Nephron (organoid): Measurements from ENCODE around the gene ZNF775.

Experiments used
- H3K27ac Mint-ChIP-seq, 3 experiments: 2 replicates each; pipeline ENCODE4 v1.8.0; 2020; ENCODE audit warnings: mixed read lengths in 3 of 3, mild to moderate bottlenecking in 2 of 3, moderate library complexity in 1 of 3
- H3K27me3 Mint-ChIP-seq: 2 replicates; pipeline ENCODE4 v1.8.0; 2021; ENCODE audit warnings: low read depth, mild to moderate bottlenecking, moderate library complexity, mixed read lengths
- H3K36me3 Mint-ChIP-seq: 2 replicates; pipeline ENCODE4 v1.8.0; 2020; ENCODE audit warnings: low read depth, mixed read lengths
- H3K4me1 Mint-ChIP-seq: 2 replicates; pipeline ENCODE4 v1.8.0; 2020; ENCODE audit warnings: mixed read lengths
- H3K4me3 Mint-ChIP-seq, 3 experiments: 2 replicates each; pipeline ENCODE4 v1.8.0; 2020; ENCODE audit warnings: mild to moderate bottlenecking in 3 of 3, mixed read lengths in 3 of 3, moderate library complexity in 2 of 3
- H3K9me3 Mint-ChIP-seq: 2 replicates; pipeline ENCODE4 v1.8.0; 2020; ENCODE audit warnings: mixed read lengths
- CTCF ChIP-seq, 3 experiments: fragments of 200-600 bp; sonication (generic); IDR thresholded peaks; one replicate each; pipeline ENCODE4 v1.5.0; 2021; ENCODE audit warnings: antibody characterized with exemption in 3 of 3; ENCODE audit not compliant: unreplicated experiment in 3 of 3

Gene ZNF775

GRCh38 chr7:150337659-150338081 lies 41.5 kb upstream of the ZNF775 start:
- H3K36me3 Mint-ChIP-seq, result no peaks in the 10 kb centered on the region

GRCh38 chr7:150338166-150338829 lies 40.8 kb upstream of the ZNF775 start:
- no peak for TF ChIP-seq CTCF (IDR thresholded peaks at IDR 0.05; ENCODE audit: unreplicated experiment in 3 of 3)
- Mint-ChIP-seq H3K27ac (peak overlapping the region in 2 of 3 experiments; percentile 13 to 15), H3K36me3 (no peaks in the 10 kb centered on the region), H3K9me3 (peaks cover under 1% of the 10 kb centered on the region), H3K27me3 (peaks cover 24% of the 10 kb centered on the region), H3K4me3 (peak overlapping the region in 1 of 3 experiments; percentile 53), H3K4me1 (peaks cover 54% of the 10 kb centered on the region)

More at GRCh38 chr7:150337659-150338081, 41.5 kb upstream of the ZNF775 start:
- H3K27me3 Mint-ChIP-seq, result peaks cover 22% of the 10 kb centered on the region
- H3K4me1 Mint-ChIP-seq, result peaks cover 54% of the 10 kb centered on the region
- peak overlapping the region in 1 of 3 experiments; percentile 53 for H3K4me3 Mint-ChIP-seq
- no peak for TF ChIP-seq CTCF (IDR thresholded peaks at IDR 0.05; ENCODE audit: unreplicated experiment in 3 of 3)
- H3K9me3 Mint-ChIP-seq, result no peaks in the 10 kb centered on the region
- peak overlapping the region in 2 of 3 experiments; percentile 15 to 31 for H3K27ac Mint-ChIP-seq

- TF ChIP-seq CTCF (IDR thresholded peaks at IDR 0.05; ENCODE audit: unreplicated experiment in 3 of 3), result no peak
- no peaks in the 10 kb centered on the region for H3K36me3 Mint-ChIP-seq
- peak overlapping the region; percentile 67 to 78 (median 72) for H3K4me3 Mint-ChIP-seq
- peaks cover 29% of the 10 kb centered on the region for H3K27me3 Mint-ChIP-seq
- H3K4me1 Mint-ChIP-seq, result peaks cover 54% of the 10 kb centered on the region
- peak overlapping the region; percentile 23 to 55 (median 48) for H3K27ac Mint-ChIP-seq
- peaks cover 7% of the 10 kb centered on the region for H3K9me3 Mint-ChIP-seq
Observed at GRCh38 chr7:150339409-150339809, 39.7 kb upstream of the ZNF775 start.

GRCh38 chr7:150340024-150340749 lies 38.9 kb upstream of the ZNF775 start:
- Mint-ChIP-seq H3K27ac (peak overlapping the region; percentile 23 to 55 (median 48)), H3K4me1 (peaks cover 50% of the 10 kb centered on the region), H3K4me3 (peak overlapping the region; percentile 82 to 88 (median 82)), H3K27me3 (peaks cover 29% of the 10 kb centered on the region), H3K36me3 (no peaks in the 10 kb centered on the region), H3K9me3 (peaks cover 7% of the 10 kb centered on the region)
- no peak for TF ChIP-seq CTCF (IDR thresholded peaks at IDR 0.05; ENCODE audit: unreplicated experiment in 3 of 3)

- peak overlapping the region in 1 of 3 experiments; percentile 63 for H3K27ac Mint-ChIP-seq
- H3K36me3 Mint-ChIP-seq, result no peaks in the 10 kb centered on the region
- peaks cover 43% of the 10 kb centered on the region for H3K4me1 Mint-ChIP-seq
- peaks cover 29% of the 10 kb centered on the region for H3K27me3 Mint-ChIP-seq
- H3K4me3 Mint-ChIP-seq, result peak overlapping the region; percentile 86 to 88 (median 87)
- peaks cover 7% of the 10 kb centered on the region for H3K9me3 Mint-ChIP-seq
- no peak for TF ChIP-seq CTCF (IDR thresholded peaks at IDR 0.05; ENCODE audit: unreplicated experiment in 3 of 3)
Observed at GRCh38 chr7:150340875-150341262, 38.3 kb upstream of the ZNF775 start.
